Liver (tissue), 9 donors: ENCODE measurements around the gene TENT4B. TPM values are rescaled to one million over a fixed set of nuclear protein-coding genes. Genes with fewer than 3 reads are reported as not detected.

ENCODE experiments used
- DNase-seq: peaks from one replicate; pipeline ENCODE4 v3.0.0-alpha.2; 2017; ENCODE audit warnings: low spot score
- H3K27ac ChIP-seq, 2 donors: one replicate each; pipeline ENCODE4 v1.7.0; 2013; ENCODE audit warnings: inconsistent platforms in 2 of 2, low read length in 2 of 2, control low read depth in 1 of 2, low read depth in 1 of 2, mild to moderate bottlenecking in 1 of 2
- H3K27me3 ChIP-seq, 4 donors: one replicate each; pipeline versions ENCODE4 v1.6.1 to v1.7.0; 2013; ENCODE audit warnings: low read length in 3 of 4, inconsistent platforms in 1 of 4, mild to moderate bottlenecking in 1 of 4, moderate library complexity in 1 of 4; ENCODE audit not compliant: control insufficient read depth in 4 of 4, insufficient read depth in 4 of 4
- H3K36me3 ChIP-seq, 4 donors: one replicate each; pipeline versions ENCODE4 v1.6.1 to v1.7.0; 2013; ENCODE audit warnings: low read length in 3 of 4, mild to moderate bottlenecking in 3 of 4, low read depth in 1 of 4, moderate library complexity in 1 of 4; ENCODE audit not compliant: control insufficient read depth in 4 of 4, insufficient read depth in 3 of 4
- H3K4me1 ChIP-seq, 4 donors: one replicate each; pipeline versions ENCODE4 v1.6.1 to v1.7.0; 2013; ENCODE audit warnings: low read length in 3 of 4, mild to moderate bottlenecking in 3 of 4, moderate library complexity in 1 of 4; ENCODE audit not compliant: control insufficient read depth in 4 of 4, insufficient read depth in 4 of 4
- H3K4me3 ChIP-seq, 3 donors: one replicate each; pipeline versions ENCODE4 v1.6.1 to v1.7.0; 2013; ENCODE audit warnings: low read length in 3 of 3, control low read depth in 1 of 3, low read depth in 1 of 3, mild to moderate bottlenecking in 1 of 3
- H3K9ac ChIP-seq, 2 donors: one replicate each; pipeline ENCODE4 v1.7.0; 2013; ENCODE audit warnings: low read length in 2 of 2, mild to moderate bottlenecking in 2 of 2, moderate library complexity in 2 of 2, control low read depth in 1 of 2, low read depth in 1 of 2
- H3K9me3 ChIP-seq, 4 donors: one replicate each; pipeline versions ENCODE4 v1.6.1 to v1.7.0; 2013; ENCODE audit warnings: low read length in 3 of 4; ENCODE audit not compliant: control insufficient read depth in 4 of 4
- ATF3 ChIP-seq: IDR thresholded peaks from 2 replicates; pipeline ENCODE4 v1.6.1; 2016; ENCODE audit warnings: antibody characterized with exemption
- CTCF ChIP-seq: fragments of 150-350 bp; IDR thresholded peaks from 2 replicates; pipeline ENCODE4 v1.5.1; 2017; ENCODE audit warnings: improper control_type of control experiment, low read depth, low read length; ENCODE audit not compliant: missing input control
- EGR1 ChIP-seq, 2 donors: IDR thresholded peaks; 2 replicates each; pipeline ENCODE4 v1.6.1; 2016 to 2018; ENCODE audit warnings: antibody characterized with exemption in 2 of 2, low read depth in 2 of 2
- FOXA1 ChIP-seq: IDR thresholded peaks from 2 replicates; pipeline ENCODE4 v1.6.1; 2016; ENCODE audit warnings: antibody characterized with exemption
- FOXA2 ChIP-seq: IDR thresholded peaks from 2 replicates; pipeline ENCODE4 v1.6.1; 2016; ENCODE audit warnings: antibody characterized with exemption
- GABPA ChIP-seq, 2 donors: IDR thresholded peaks in 1 of 2; conservative IDR thresholded peaks in 1 of 2; 2 replicates each; pipeline ENCODE4 v1.6.1; 2016; ENCODE audit warnings: antibody characterized with exemption in 2 of 2, mild to moderate bottlenecking in 1 of 2, moderate library complexity in 1 of 2
- HNF4A ChIP-seq, 2 donors: conservative IDR thresholded peaks; 2 replicates each; pipeline ENCODE4 v1.6.1; 2016; ENCODE audit warnings: antibody characterized with exemption in 2 of 2, mild to moderate bottlenecking in 2 of 2
- HNF4G ChIP-seq: IDR thresholded peaks from 2 replicates; pipeline ENCODE4 v1.6.1; 2016; ENCODE audit warnings: antibody characterized with exemption
- JUND ChIP-seq, 2 donors: IDR thresholded peaks; 2 replicates each; pipeline ENCODE4 v1.6.1; 2016; ENCODE audit warnings: antibody characterized with exemption in 2 of 2
- NR2F2 ChIP-seq: IDR thresholded peaks from 2 replicates; pipeline ENCODE4 v1.6.1; 2016; ENCODE audit warnings: antibody characterized with exemption
- RAD21 ChIP-seq, 2 donors: IDR thresholded peaks; 2 replicates each; pipeline ENCODE4 v1.6.1; 2016; ENCODE audit warnings: antibody characterized with exemption in 2 of 2, mild to moderate bottlenecking in 2 of 2
- REST ChIP-seq: IDR thresholded peaks from 2 replicates; pipeline ENCODE4 v1.6.1; 2016; ENCODE audit warnings: antibody characterized with exemption, mild to moderate bottlenecking
- RXRA ChIP-seq, 2 donors: IDR thresholded peaks; 2 replicates each; pipeline ENCODE4 v1.6.1; 2017 to 2018; ENCODE audit warnings: antibody characterized with exemption in 2 of 2, mild to moderate bottlenecking in 1 of 2
- SP1 ChIP-seq: IDR thresholded peaks from 2 replicates; pipeline ENCODE4 v1.6.1; 2018; ENCODE audit warnings: antibody characterized with exemption, mild to moderate bottlenecking
- TAF1 ChIP-seq: conservative IDR thresholded peaks from 2 replicates; pipeline ENCODE4 v1.6.1; 2016; ENCODE audit warnings: antibody characterized with exemption, mild to moderate bottlenecking
- YY1 ChIP-seq: IDR thresholded peaks from 2 replicates; pipeline ENCODE4 v1.6.1; 2016; ENCODE audit warnings: antibody characterized with exemption, mild to moderate bottlenecking
- WGBS: extraction: QIAGEN DNeasy Blood & Tissue Kit; methylation state at CpG from one replicate; pipeline ENCODE4 v1.1.7; 2013; 5-methylcytosine and 5-hydroxymethylcytosine counted together
- polyA plus RNA-seq, 2 donors: library from polyadenylated mRNA; stranded (reverse) in 1 of 2; unstranded in 1 of 2; fragments of 200-250 nt in 1 of 2; fragments of >200 nt in 1 of 2; fragmentation: Nextera tagmentation in 1 of 2; extraction: Ambion mirVana in 1 of 2; gene quantifications; one replicate each; pipeline versions ENCODE4 v1.2.1 to v1.2.3, GENCODE V29; 2013 to 2015
- total RNA-seq, 2 donors: library from RNA; depleted of rRNA; stranded (reverse); fragments of >200 nt; gene quantifications; one replicate each; pipeline ENCODE4 v1.2.3, GENCODE V29; 2014
- TF ChIP-seq, protein P1 (sequence below): IDR thresholded peaks from 2 replicates; pipeline ENCODE4 v1.6.1; 2016; ENCODE audit warnings: antibody characterized with exemption
- TF ChIP-seq, protein P2 (sequence below): IDR thresholded peaks from 2 replicates; pipeline ENCODE4 v1.6.1; 2016; ENCODE audit warnings: antibody characterized with exemption
- donor health status: healthy.
- donor health status: healthy.
- donor health status: healthy.
- donor health status: healthy.
- donor health status: healthy.

Gene TENT4B
- total and polyA plus RNA-seq, 4 donors: 4.2 to 10.8 (median 7.9) TPM

DNA sequence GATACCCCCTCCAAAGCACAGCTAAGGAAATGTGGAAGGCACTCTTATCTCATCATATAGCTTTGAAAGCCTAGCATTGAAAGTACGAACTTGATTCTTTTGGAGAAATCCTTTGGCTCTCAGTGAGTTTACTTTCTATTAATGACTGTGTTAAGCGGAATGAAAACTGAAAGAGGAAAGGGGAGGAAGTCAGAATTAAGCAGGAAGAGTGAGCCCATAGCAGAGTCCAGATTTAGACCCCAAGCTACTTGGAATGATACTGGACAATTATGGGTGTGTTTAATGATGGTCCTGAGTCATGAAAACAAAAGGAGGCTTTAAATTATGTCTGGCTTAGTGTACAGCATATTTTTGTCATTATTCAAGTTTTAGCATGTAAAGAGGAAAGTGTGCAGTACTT is 42.2 kb downstream of the TENT4B start:
- Histone ChIP-seq H3K27me3 (no peaks in the 10 kb centered on the region), H3K4me1 (peaks cover 0 to 3% (median 0%) of the 10 kb centered on the region in 4 donors), H3K27ac (no peak overlapping the region), H3K36me3 (no peaks in the 10 kb centered on the region), H3K4me3 (no peak overlapping the region), H3K9me3 (no peaks in the 10 kb centered on the region), H3K9ac (no peak overlapping the region)
- DNase-seq: no peak
- WGBS: 60% methylated on average over 2 of the region's 2 CpGs
- TF ChIP-seq REST: no peak
- no peak for TF ChIP-seq EGR1 (IDR thresholded peaks at IDR 0.05; ENCODE audit: low read depth in 2 of 2)
- TF ChIP-seq CTCF: no peak
- TF ChIP-seq ATF3: no peak
- no peak for TF ChIP-seq SP1
- no peak for TF ChIP-seq GABPA (IDR thresholded peaks at IDR 0.05 in 1 of 2, conservative IDR thresholded peaks at IDR 0.05 in 1 of 2)
- no peak for TF ChIP-seq JUND (IDR thresholded peaks at IDR 0.05)
- TF ChIP-seq FOXA1: no peak
- TF ChIP-seq YY1: no peak
- no peak for TF ChIP-seq RXRA (IDR thresholded peaks at IDR 0.05)
- TF ChIP-seq HNF4A (conservative IDR thresholded peaks at IDR 0.05): no peak
- TF ChIP-seq TAF1: no peak
- TF ChIP-seq, protein P1, sequence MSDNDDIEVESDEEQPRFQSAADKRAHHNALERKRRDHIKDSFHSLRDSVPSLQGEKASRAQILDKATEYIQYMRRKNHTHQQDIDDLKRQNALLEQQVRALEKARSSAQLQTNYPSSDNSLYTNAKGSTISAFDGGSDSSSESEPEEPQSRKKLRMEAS: no peak
- no peak for TF ChIP-seq HNF4G
- no peak for TF ChIP-seq FOXA2
- TF ChIP-seq, protein P2, sequence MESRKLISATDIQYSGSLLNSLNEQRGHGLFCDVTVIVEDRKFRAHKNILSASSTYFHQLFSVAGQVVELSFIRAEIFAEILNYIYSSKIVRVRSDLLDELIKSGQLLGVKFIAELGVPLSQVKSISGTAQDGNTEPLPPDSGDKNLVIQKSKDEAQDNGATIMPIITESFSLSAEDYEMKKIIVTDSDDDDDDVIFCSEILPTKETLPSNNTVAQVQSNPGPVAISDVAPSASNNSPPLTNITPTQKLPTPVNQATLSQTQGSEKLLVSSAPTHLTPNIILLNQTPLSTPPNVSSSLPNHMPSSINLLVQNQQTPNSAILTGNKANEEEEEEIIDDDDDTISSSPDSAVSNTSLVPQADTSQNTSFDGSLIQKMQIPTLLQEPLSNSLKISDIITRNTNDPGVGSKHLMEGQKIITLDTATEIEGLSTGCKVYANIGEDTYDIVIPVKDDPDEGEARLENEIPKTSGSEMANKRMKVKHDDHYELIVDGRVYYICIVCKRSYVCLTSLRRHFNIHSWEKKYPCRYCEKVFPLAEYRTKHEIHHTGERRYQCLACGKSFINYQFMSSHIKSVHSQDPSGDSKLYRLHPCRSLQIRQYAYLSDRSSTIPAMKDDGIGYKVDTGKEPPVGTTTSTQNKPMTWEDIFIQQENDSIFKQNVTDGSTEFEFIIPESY: no peak
- no peak for TF ChIP-seq NR2F2
- TF ChIP-seq RAD21 (IDR thresholded peaks at IDR 0.05): no peak

GRCh38 chr16:50195756-50196155 is 42.6 kb downstream of the TENT4B start:
- DNase-seq: no peak

More at GRCh38 chr16:50195756-50196155, 42.6 kb downstream of the TENT4B start:
- no peaks in the 10 kb centered on the region for H3K27me3 ChIP-seq
- H3K9ac ChIP-seq: no peak overlapping the region
- H3K4me1 ChIP-seq: peaks cover 0 to 3% (median 0%) of the 10 kb centered on the region in 4 donors
- no peak overlapping the region for H3K4me3 ChIP-seq
- no peaks in the 10 kb centered on the region for H3K9me3 ChIP-seq
- no peak overlapping the region for H3K27ac ChIP-seq
- WGBS: 88% methylated on average over 1 of the region's 1 CpG
- no peaks in the 10 kb centered on the region for H3K36me3 ChIP-seq
- no peak for TF ChIP-seq JUND (IDR thresholded peaks at IDR 0.05)
- no peak for TF ChIP-seq GABPA (IDR thresholded peaks at IDR 0.05 in 1 of 2, conservative IDR thresholded peaks at IDR 0.05 in 1 of 2)
- TF ChIP-seq CTCF: no peak
- no peak for TF ChIP-seq TAF1
- no peak for TF ChIP-seq FOXA2
- TF ChIP-seq FOXA1: no peak
- no peak for TF ChIP-seq HNF4G
- TF ChIP-seq, protein P1: no peak
